OCI-M2 (cell line): ENCODE data around the gene TGFBR3L.
"Not testable (repeated sequence)": the region's sequence is repeated elsewhere in the genome, so short reads cannot be mapped to it uniquely, and the experiment has no call there.

Experiments used
- DNase-seq: peaks from one replicate; lab custom pipeline; 2025; ENCODE audit not compliant: unreplicated experiment; lab: John Stamatoyannopoulos, UW

The TGFBR3L gene

GRCh38 chr19:7879111-7879807 lies 35.4 kb upstream of the TGFBR3L start:
- DNase-seq: no peak

DNA sequence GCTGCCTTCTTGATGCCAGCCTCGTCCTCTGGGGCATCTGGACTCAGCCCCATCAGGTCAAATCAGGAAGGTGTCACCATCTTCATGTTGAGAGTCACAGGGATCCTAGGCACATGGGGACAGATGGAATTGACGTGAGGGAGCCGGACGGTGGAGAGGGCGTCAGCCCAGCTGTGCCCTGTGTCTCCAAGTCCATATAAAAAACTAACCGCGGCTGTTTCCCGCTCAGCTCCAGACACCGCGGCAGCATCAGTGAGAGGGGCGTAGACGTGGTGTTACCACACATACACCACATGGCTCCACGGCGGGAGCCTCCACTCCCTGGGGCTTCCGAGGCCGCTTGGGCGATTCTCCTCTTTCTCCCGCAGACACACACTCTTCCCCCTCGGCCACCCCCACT lies 34.8 kb upstream of the TGFBR3L start:
- no peak for DNase-seq

- no peak for DNase-seq
These were observed 32.7 kb upstream of the TGFBR3L start for GRCh38 chr19:7881910-7882309.

- no peak for DNase-seq
These were observed 31.5 kb upstream of the TGFBR3L start for GRCh38 chr19:7883105-7883504.

GRCh38 chr19:7883796-7884570 lies 30.6 kb upstream of the TGFBR3L start:
- DNase-seq: no peak

DNA sequence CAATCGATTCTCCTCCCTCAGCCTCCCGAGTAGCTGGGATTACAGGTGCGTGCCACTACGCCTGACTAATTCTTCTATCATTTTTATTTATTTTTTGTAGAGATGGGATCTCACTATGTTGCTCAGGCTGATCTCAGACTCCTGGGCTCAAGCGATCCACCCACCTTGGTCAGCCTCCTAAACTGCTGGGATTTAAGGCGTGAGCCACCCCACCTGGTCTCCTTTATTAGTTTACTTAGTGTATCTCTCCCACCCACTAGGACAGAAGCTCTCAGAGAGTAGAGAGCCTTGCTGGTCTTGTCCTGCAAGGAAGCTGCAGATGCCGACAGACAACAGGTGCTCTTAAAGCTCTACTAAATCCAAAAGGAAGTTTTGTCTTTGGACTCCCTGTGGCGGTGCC lies 28.8 kb upstream of the TGFBR3L start:
- no peak for DNase-seq

DNA sequence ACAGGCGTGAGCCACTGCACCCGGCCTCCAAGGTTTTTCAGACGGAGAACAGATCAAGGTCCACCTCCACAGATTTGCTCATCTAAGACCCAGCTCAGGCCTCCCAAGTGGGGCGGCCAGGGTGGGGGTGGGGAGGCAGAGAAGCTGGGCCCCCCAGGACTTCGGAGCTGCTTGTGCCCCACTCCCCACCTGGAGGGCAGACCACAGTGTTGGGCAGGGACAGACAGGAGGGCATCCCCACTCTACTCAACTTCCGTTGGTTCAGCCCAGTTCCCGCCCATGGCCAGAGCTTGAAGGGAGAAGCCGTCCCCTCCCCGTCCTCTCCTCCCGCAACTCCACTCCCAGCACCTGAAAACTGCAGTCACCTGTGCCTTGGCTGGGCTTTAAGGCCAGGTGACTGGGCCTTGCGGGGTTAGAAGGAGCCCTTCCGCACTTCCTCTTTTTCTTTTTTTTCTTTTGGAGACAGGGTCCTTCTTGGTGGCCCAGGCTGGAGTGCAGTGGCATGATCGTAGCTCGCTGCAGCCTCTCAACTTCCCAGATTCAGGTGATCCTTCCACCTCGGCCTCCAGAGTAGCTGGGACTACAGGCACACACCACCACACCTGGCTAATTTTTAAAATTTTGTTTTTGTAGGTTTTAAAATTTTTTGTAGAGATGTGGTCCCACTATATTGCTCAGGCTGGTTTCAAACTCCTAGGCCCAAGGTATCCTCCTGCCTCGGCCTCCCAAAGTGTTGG lies 27.1 kb upstream of the TGFBR3L start:
- DNase-seq: no peak

DNA sequence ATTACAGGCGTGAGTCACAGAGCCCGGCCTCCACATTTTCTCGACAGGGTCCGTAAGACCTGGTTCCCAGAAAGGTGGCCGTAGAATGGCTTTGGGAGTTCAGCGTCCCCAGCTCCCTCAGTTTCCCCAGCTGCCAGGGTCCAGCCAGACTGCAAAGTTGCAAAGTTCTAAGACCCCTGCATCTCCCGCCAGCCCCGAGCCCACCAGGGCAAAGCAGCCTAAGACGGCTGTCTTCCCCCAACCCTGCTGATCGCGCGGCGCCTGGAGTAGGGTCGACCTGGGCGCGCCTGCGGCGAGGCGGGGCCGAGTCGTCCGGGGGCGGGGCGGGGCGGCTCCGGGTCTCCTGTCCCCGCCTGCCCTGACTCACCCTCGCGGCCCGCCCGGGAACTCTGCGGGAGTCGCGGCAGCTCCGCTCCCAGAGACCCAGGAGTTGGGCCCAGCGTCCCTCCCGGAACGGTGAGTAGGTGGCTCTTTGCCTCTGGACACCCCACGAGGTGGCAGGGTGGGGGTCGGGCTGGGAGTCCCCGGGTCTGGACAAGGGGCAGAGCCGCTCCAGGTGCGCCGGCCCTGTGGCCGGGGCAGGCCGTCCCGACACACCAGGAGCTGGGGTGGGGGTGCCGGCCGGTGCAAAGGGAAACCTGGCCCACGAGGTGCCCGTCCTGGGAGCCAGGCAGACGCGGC lies 26.3 kb upstream of the TGFBR3L start, which contains the start of gene LRRC8E:
TSS of gene LRRC8E (plus strand) at position 366 of the 681 bp plus-strand sequence. CDS start 7,094 bp downstream, outside the sequence.
- DNase-seq: no peak

DNA sequence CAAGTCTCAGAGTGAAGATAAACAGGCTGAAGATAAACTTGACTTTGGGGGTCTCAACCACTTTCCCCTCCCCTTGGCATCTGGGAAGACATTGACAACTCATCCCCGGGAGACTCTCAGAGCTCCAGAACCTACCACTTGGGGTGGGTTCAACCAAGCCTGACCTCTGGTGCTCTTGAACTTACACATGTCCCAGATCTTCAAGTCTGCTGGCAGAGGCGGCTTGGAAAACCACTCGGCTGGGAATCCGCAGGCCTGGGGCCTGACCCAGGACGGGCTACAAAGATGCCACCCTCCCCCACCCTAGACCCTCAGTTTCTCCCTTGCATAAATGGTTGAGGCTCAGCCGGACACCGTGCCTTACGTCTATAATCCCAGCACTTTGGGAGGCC lies 25.8 kb upstream of the TGFBR3L start:
- no peak for DNase-seq

GRCh38 chr19:7893362-7894101 lies 21.1 kb upstream of the TGFBR3L start:
- DNase-seq: not testable (repeated sequence)

DNA sequence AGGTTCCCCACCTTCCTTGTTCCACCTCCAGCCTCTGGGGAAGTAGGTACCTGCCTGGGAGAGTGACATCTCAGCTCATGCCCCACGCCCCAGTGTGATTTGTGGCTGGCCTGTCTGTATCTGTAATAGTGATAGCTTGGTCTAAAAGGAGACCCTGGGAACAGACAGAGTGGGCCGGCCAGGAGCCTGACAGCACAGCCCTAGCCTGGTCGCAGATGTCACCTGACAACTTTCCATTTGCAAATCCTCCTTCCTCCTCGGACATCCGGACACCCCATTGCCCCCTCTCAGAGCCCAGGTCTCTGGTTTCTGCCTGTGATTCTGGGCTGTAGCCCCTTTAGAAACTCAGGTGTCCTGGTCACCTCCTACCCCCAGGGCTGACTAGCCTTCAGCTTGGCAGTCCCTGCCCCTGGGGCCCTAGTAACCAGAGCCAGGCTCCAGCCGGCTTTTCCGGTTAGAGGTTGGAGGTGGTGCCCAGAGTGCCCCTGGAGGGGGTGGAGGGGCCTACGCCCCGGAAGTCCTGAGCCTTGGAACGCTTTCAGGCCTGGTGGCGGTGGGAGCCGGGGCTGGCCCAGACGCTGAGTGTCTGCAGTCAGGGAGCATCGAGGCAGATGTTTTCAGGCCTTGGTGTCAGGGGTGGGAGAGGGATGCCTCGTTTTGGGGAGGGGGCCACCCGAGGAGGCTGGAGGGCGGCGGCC lies 19.9 kb upstream of the TGFBR3L start:
- no peak for DNase-seq

GRCh38 chr19:7895565-7895964 lies 19.1 kb upstream of the TGFBR3L start:
- no peak for DNase-seq

- DNase-seq: no peak
These were observed 17.3 kb upstream of the TGFBR3L start for GRCh38 chr19:7897292-7897691.

DNA sequence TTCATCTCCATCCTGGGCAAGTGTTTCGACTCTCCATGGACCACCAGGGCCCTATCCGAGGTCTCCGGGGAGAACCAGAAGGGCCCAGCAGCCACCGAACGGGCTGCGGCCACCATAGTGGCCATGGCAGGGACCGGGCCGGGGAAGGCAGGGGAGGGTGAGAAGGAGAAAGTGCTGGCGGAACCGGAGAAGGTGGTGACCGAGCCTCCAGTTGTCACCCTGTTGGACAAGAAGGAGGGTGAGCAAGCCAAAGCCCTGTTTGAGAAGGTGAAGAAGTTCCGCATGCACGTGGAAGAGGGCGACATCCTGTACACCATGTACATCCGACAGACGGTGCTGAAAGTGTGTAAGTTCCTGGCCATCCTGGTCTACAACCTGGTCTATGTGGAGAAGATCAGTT lies 15.7 kb upstream of the TGFBR3L start:
- no peak for DNase-seq

- no peak for DNase-seq
These were observed 14.8 kb upstream of the TGFBR3L start for GRCh38 chr19:7899751-7900378.

GRCh38 chr19:7900401-7900870 lies 14.2 kb upstream of the TGFBR3L start:
- no peak for DNase-seq

GRCh38 chr19:7900931-7901330 lies 13.7 kb upstream of the TGFBR3L start:
- no peak for DNase-seq

GRCh38 chr19:7901337-7901736 lies 13.3 kb upstream of the TGFBR3L start:
- no peak for DNase-seq

DNA sequence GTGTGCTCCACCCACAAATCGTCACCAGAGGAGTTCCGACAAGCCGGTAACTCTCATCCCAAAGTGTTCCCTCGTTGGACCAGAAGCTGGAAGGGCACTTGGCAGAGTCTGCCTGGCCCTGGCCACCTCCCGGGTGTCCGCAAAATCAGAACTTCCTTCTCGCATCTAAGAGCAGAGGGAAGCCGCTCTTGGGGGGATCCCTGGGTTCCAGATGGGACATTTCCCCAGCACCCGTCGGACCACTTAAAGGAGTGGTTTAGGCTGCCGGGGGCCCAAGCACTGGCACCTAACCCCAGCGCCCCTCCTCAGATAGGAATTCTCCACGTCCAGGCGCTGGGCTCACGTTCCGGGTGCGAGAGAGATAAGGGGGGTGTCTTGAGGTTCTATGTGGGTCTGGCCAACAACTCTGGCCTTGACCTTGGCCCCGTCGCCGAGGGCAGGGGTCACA lies 11.8 kb upstream of the TGFBR3L start:
- no peak for DNase-seq
